Activated naive CD4-positive, alpha-beta T cell treated with anti-CD3 and anti-CD28 coated beads, Interleukin-2, amount 50 U/mL, for 24 hours (primary cell): Measurements from ENCODE around the gene GSTT2B.
"Not testable (repeated sequence)": the region's sequence is repeated elsewhere in the genome, so short reads cannot be mapped to it uniquely, and the experiment has no call there.

Source experiments
- H3K27ac Mint-ChIP-seq: one replicate; pipeline ENCODE4 v1.8.0; 2021; ENCODE audit warnings: mild to moderate bottlenecking, mixed read lengths
- H3K27me3 Mint-ChIP-seq: one replicate; pipeline ENCODE4 v1.8.0; 2021; ENCODE audit warnings: mixed read lengths
- H3K36me3 Mint-ChIP-seq: one replicate; pipeline ENCODE4 v1.8.0; 2021; ENCODE audit warnings: mixed read lengths
- H3K4me1 Mint-ChIP-seq: one replicate; pipeline ENCODE4 v1.8.0; 2021; ENCODE audit warnings: mixed read lengths
- H3K4me3 Mint-ChIP-seq: one replicate; pipeline ENCODE4 v1.8.0; 2021; ENCODE audit warnings: mild to moderate bottlenecking, mixed read lengths
- H3K9me3 Mint-ChIP-seq: one replicate; pipeline ENCODE4 v1.8.0; 2021; ENCODE audit warnings: mixed read lengths

The GSTT2B gene

DNA sequence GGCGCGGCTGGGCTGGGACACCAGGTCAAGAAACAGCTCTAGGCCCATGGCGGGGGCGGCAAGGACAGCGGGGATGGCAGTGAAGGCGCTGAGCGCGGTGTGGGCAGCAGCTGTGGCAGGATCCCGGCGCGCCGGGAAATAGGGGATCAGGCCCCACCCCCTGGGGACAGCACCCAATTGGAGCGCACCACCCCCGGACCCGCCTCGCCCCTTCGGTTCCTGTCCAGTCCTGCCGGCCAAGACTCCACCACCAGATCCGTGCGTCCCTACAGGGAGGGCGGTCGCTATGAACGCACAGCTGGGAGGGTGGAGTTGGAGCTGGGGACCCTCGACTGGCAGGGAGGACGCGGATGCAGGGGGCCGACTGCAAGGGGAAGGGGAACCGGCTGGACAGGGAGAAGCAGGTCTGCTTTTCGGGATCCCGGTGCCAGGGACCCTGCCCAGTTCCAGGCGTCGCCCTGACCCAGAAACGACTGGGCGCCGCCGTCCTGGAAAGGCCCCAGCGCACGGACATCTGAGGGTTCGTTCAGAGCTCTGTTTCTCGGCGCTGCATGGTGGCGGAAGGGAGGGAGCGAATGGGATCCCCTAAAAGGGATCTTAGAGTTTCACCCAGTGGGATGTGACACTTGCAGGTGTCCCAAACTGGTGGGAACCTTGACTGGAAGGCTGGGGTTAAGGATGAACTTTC is at the start of gene GSTT2B:
Gene GSTT2B, minus strand, starts transcription at position 112 of the 688 bp plus-strand sequence. Its CDS starts 64 bp downstream, at position 48.
- not testable (repeated sequence) for H3K4me3 Mint-ChIP-seq, H3K27ac Mint-ChIP-seq, H3K27me3 Mint-ChIP-seq, H3K9me3 Mint-ChIP-seq, H3K4me1 Mint-ChIP-seq, H3K36me3 Mint-ChIP-seq

GRCh38 chr22:24010018-24010391 is 49.0 kb upstream of the GSTT2B start:
- Mint-ChIP-seq H3K9me3 (no peaks in the 10 kb centered on the region), H3K27ac (peak overlapping the region; percentile 14), H3K27me3 (no peaks in the 10 kb centered on the region), H3K36me3 (peaks cover 1% of the 10 kb centered on the region), H3K4me3 (peak overlapping the region; percentile 51), H3K4me1 (peaks cover 21% of the 10 kb centered on the region)

- no peaks in the 10 kb centered on the region for H3K27me3 Mint-ChIP-seq
- peaks cover 16% of the 10 kb centered on the region for H3K4me1 Mint-ChIP-seq
- peaks cover under 1% of the 10 kb centered on the region for H3K36me3 Mint-ChIP-seq
- H3K4me3 Mint-ChIP-seq, result no peak overlapping the region
- H3K27ac Mint-ChIP-seq, result no peak overlapping the region
- no peaks in the 10 kb centered on the region for H3K9me3 Mint-ChIP-seq
Observed at GRCh38 chr22:24009227-24010017, 48.4 kb upstream of the GSTT2B start.

DNA sequence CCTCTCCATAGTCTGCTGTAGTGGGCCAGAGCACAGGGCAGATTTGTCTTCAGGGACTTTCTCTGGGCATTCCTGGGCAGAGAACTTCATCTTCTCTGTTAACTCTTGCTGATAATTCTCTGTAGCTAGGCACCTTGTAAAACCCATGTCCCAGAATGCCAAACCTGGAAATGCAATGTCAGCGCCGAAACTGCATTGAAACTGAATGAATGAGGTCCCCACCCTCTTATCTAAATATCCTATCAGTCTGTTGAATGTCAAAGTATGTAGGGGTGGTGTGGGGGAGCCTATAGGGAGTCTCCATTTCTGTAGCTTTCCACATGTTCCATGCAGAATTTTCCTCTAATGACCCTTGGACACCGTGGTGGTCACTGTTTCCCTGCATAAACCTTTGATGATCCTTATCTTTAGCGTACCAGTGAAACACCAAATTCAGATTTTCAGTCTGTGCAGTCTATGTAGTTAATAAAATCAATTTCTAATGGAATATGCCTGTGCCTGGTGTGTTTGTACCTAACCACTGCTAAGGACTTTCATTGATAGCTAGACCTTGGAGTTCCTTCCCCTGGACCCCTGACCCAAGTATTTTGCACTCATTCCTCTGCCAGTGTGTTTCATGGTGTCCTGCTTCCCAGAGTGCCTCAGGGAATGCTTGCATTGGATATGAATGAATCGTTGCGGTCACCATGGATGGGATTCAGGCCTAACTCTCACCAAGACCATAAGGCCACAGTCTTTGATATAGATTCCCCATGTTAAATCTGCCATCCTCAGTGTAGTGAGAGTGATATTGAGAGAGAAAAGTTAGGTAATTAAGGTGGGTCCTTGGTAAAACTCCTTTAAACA is 47.6 kb upstream of the GSTT2B start:
- no peaks in the 10 kb centered on the region for H3K27me3 Mint-ChIP-seq
- H3K9me3 Mint-ChIP-seq, result no peaks in the 10 kb centered on the region
- H3K27ac Mint-ChIP-seq, result no peak overlapping the region
- peaks cover 10% of the 10 kb centered on the region for H3K4me1 Mint-ChIP-seq
- no peak overlapping the region for H3K4me3 Mint-ChIP-seq
- H3K36me3 Mint-ChIP-seq, result no peaks in the 10 kb centered on the region

DNA sequence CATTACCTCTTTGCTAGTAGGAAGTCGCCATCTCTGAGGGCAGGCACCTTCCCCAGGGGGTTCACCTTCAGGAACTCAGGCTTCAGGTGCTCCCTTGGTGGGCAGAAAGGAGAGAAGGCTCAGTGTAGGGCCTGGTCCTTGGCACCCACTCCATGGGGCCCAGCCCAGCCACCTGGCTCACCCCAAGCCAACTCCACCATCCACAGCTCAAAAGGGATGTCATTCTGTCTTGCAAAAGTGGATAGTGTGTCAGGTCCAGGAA is 47.0 kb upstream of the GSTT2B start:
- no peak overlapping the region for H3K4me3 Mint-ChIP-seq
- H3K36me3 Mint-ChIP-seq, result no peaks in the 10 kb centered on the region
- H3K4me1 Mint-ChIP-seq, result peaks cover 5% of the 10 kb centered on the region
- no peaks in the 10 kb centered on the region for H3K9me3 Mint-ChIP-seq
- H3K27ac Mint-ChIP-seq, result no peak overlapping the region
- no peaks in the 10 kb centered on the region for H3K27me3 Mint-ChIP-seq

DNA sequence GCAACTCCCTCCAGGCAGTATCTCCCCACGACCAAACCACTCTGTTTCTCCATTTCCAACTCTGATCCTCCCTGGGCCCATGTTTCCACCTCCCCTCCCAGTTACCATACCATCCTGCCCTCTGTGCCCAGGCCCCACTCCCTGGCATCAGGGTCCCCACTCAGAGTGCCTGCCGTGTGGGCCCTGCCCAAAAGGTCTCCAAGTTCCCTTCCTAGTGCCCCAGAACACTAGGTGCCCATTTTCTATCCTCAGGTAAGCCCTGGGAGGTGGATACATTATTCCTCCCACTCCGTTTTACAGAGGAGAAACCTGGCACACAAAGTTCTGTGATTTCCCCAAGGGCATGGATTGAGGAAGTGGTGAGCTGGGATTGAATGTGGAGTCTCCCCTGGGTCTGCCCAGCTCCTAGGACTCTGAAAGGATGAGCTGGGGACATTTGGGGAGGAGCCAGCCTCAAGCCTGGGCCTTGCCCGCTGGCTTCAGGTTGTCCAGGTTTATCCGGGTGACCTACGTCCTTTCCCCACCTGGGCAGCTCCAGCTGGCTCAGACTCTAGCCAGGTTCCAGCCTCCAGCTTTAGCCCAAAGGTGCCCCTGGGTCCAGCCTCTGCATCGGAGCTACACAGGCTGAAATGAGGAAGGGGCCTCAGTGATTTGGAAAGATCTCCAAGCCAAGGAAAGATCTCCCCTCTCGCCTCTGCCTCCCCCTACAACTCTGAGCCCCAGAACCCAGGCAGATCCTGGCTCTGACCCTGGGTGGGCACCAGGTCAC is 46.4 kb upstream of the GSTT2B start:
- H3K36me3 Mint-ChIP-seq, result no peaks in the 10 kb centered on the region
- H3K4me3 Mint-ChIP-seq, result no peak overlapping the region
- H3K4me1 Mint-ChIP-seq, result peaks cover 3% of the 10 kb centered on the region
- H3K9me3 Mint-ChIP-seq, result no peaks in the 10 kb centered on the region
- no peak overlapping the region for H3K27ac Mint-ChIP-seq
- no peaks in the 10 kb centered on the region for H3K27me3 Mint-ChIP-seq

DNA sequence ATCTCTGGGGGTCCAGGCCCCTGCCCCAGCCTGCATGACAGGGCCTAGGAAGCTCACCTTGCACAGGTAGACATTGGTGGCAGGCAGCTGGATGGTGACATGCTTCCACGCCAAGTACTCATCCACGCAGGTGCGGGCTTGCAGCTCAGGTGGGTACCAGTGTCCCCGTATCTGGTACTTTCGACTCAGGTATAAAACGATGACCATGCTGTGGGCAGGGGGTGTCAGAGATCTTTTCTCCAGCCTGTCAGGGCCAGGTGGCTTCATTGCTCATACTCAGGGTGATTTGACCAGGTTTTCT is 45.9 kb upstream of the GSTT2B start:
- no peaks in the 10 kb centered on the region for H3K27me3 Mint-ChIP-seq
- H3K27ac Mint-ChIP-seq, result no peak overlapping the region
- no peaks in the 10 kb centered on the region for H3K36me3 Mint-ChIP-seq
- no peak overlapping the region for H3K4me3 Mint-ChIP-seq
- no peaks in the 10 kb centered on the region for H3K4me1 Mint-ChIP-seq
- H3K9me3 Mint-ChIP-seq, result no peaks in the 10 kb centered on the region

- H3K9me3 Mint-ChIP-seq, result no peaks in the 10 kb centered on the region
- H3K4me1 Mint-ChIP-seq, result no peaks in the 10 kb centered on the region
- no peaks in the 10 kb centered on the region for H3K36me3 Mint-ChIP-seq
- H3K27ac Mint-ChIP-seq, result no peak overlapping the region
- H3K4me3 Mint-ChIP-seq, result no peak overlapping the region
- no peaks in the 10 kb centered on the region for H3K27me3 Mint-ChIP-seq
Observed at GRCh38 chr22:24006207-24006913, 45.4 kb upstream of the GSTT2B start.

DNA sequence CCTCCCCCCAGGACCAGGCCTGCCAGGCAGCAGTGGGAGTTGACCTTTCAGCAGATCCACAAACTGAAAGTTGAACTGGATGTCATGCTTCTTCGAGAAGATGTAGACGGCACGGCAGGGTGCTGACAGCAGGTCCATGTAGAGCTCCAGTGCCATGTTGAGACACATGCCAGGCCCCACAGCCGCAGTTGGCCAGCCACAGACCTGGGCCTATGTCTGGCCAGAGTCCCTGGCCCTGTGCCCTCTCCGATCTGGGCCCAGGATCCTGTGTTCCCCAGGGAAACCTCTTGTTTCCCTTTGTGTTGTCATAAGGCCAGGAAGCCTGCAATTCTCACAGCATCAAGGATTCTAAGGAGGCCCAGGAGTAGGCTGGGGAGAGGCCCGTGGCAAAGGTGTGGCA is 44.2 kb upstream of the GSTT2B start, which contains the start of gene GSTT4:
Gene GSTT4, minus strand, starts transcription at position 253 of the 400 bp plus-strand sequence. Its CDS starts 97 bp downstream, at position 156.
- H3K4me3 Mint-ChIP-seq, result no peak within 1 kb of the TSS
- H3K36me3 Mint-ChIP-seq, result no peaks in the 10 kb centered on the region
- H3K27ac Mint-ChIP-seq, result no peak within 1 kb of the TSS
- H3K27me3 Mint-ChIP-seq, result no peaks in the 10 kb centered on the region
- no peaks in the 10 kb centered on the region for H3K9me3 Mint-ChIP-seq
- H3K4me1 Mint-ChIP-seq, result no peaks in the 10 kb centered on the region

DNA sequence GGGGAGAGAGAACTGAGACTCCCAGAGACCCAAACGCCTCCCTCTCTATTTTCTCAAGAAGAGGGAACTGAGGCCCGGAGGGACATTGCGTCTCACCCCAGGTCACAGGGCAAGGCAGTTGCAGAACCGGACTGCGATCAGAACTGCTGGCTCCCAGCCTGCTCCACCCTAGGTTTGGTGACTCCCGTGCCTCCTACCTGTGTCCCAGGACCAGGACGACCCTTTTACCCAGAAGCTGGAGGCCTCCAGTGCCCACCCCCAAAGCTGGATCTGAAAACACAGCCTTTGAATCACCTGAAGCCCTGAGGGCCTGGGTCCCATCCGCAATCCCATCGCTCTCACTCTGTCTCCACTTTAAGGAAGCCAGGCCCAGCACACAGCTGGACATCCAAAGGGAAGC is 42.9 kb upstream of the GSTT2B start:
- Mint-ChIP-seq H3K4me3 (no peak overlapping the region), H3K27ac (no peak overlapping the region), H3K9me3 (no peaks in the 10 kb centered on the region), H3K27me3 (no peaks in the 10 kb centered on the region), H3K4me1 (no peaks in the 10 kb centered on the region), H3K36me3 (no peaks in the 10 kb centered on the region)

GRCh38 chr22:24002851-24003250 is 41.9 kb upstream of the GSTT2B start:
- Mint-ChIP-seq H3K36me3 (no peaks in the 10 kb centered on the region), H3K27ac (no peak overlapping the region), H3K9me3 (no peaks in the 10 kb centered on the region), H3K27me3 (no peaks in the 10 kb centered on the region), H3K4me3 (no peak overlapping the region), H3K4me1 (no peaks in the 10 kb centered on the region)

- Mint-ChIP-seq H3K4me3 (no peak overlapping the region), H3K36me3 (no peaks in the 10 kb centered on the region), H3K4me1 (no peaks in the 10 kb centered on the region), H3K27ac (no peak overlapping the region), H3K9me3 (no peaks in the 10 kb centered on the region), H3K27me3 (no peaks in the 10 kb centered on the region)
Observed at GRCh38 chr22:24002272-24002671, 41.3 kb upstream of the GSTT2B start.

- Mint-ChIP-seq H3K9me3 (no peaks in the 10 kb centered on the region), H3K36me3 (no peaks in the 10 kb centered on the region), H3K27me3 (no peaks in the 10 kb centered on the region), H3K27ac (no peak overlapping the region), H3K4me1 (no peaks in the 10 kb centered on the region), H3K4me3 (no peak overlapping the region)
Observed at GRCh38 chr22:24001314-24001713, 40.3 kb upstream of the GSTT2B start.

GRCh38 chr22:23999779-24000178 is 38.8 kb upstream of the GSTT2B start:
- not testable (repeated sequence) for H3K9me3 Mint-ChIP-seq, H3K4me3 Mint-ChIP-seq, H3K27ac Mint-ChIP-seq, H3K4me1 Mint-ChIP-seq, H3K27me3 Mint-ChIP-seq, H3K36me3 Mint-ChIP-seq

GRCh38 chr22:23997092-23997491 is 36.1 kb upstream of the GSTT2B start:
- Mint-ChIP-seq H3K9me3 (no peaks in the 10 kb centered on the region), H3K27ac (no peak overlapping the region), H3K4me3 (no peak overlapping the region), H3K27me3 (no peaks in the 10 kb centered on the region), H3K36me3 (no peaks in the 10 kb centered on the region), H3K4me1 (no peaks in the 10 kb centered on the region)
